Heart left ventricle (tissue), 16 donors: ENCODE results near the gene SLC38A11. TPM values are rescaled to one million over a fixed set of nuclear protein-coding genes. Genes with fewer than 3 reads are reported as not detected.

Experiments
- ATAC-seq, 4 donors: fragments of 200-7000 bp; cut with Tn5 transposase; one replicate each; pipeline ENCODE4 v1.9.1; 2020 to 2022; ENCODE audit warnings: moderate library complexity in 4 of 4, mild to moderate bottlenecking in 3 of 4, moderate number of reproducible peaks in 1 of 4
- DNase-seq, 5 donors: peaks; one replicate each; pipeline ENCODE4 v3.0.0-alpha.2; 2020
- H3K27ac ChIP-seq, 12 donors: fragments of 200-600 bp; sonication (generic) in 4 of 12; one replicate each; pipeline versions ENCODE4 v1.5.0 to v1.8.0; 2016 to 2022; ENCODE audit warnings: mild to moderate bottlenecking in 2 of 12
- H3K27me3 ChIP-seq, 9 donors: fragments of 200-600 bp; sonication (generic) in 2 of 9; one replicate each; pipeline versions ENCODE4 v1.5.1 to v1.8.0; 2016 to 2022; ENCODE audit warnings: mild to moderate bottlenecking in 3 of 9
- H3K36me3 ChIP-seq, 9 donors: fragments of 200-600 bp; sonication (generic) in 2 of 9; one replicate each; pipeline versions ENCODE4 v1.5.0 to v1.8.0; 2018 to 2022; ENCODE audit warnings: mild to moderate bottlenecking in 2 of 9
- H3K4me1 ChIP-seq, 12 donors: fragments of 200-600 bp; sonication (generic) in 4 of 12; one replicate each; pipeline versions ENCODE4 v1.5.0 to v1.8.0; 2016 to 2022; ENCODE audit warnings: mild to moderate bottlenecking in 3 of 12
- H3K4me3 ChIP-seq, 12 donors: fragments of 200-600 bp; sonication (generic) in 4 of 12; one replicate each; pipeline versions ENCODE4 v1.5.0 to v1.8.0; 2017 to 2022; ENCODE audit warnings: mild to moderate bottlenecking in 9 of 12, moderate library complexity in 4 of 12
- H3K9me3 ChIP-seq, 12 donors: fragments of 200-600 bp; sonication (generic) in 4 of 12; one replicate each; pipeline versions ENCODE4 v1.5.0 to v1.8.0; 2016 to 2022; ENCODE audit warnings: mild to moderate bottlenecking in 1 of 12
- POLR2A ChIP-seq, 2 donors: fragments of 450-650 bp; IDR thresholded peaks; one replicate each; pipeline ENCODE4 v1.6.1; 2017; ENCODE audit warnings: antibody characterized with exemption in 2 of 2, mild to moderate bottlenecking in 2 of 2, moderate library complexity in 2 of 2
- WGBS, 4 donors: extraction: QIAGEN DNeasy Blood & Tissue Kit in 2 of 4; methylation state at CpG; one replicate each; pipeline versions ENCODE4 v1.1.5 to v1.1.7; 2013 to 2018; 5-methylcytosine and 5-hydroxymethylcytosine counted together
- intact Hi-C, 10 donors: fragments of 100-400 bp; cut with DNase I; formaldehyde crosslinking; loops; one replicate each; pipeline versions ENCODE4 v1.11.1 to v1.14.2; 2022
- polyA plus RNA-seq, 2 donors: library from polyadenylated mRNA; stranded (reverse); fragments of 200-250 nt; gene quantifications; one replicate each; pipeline ENCODE4 v1.2.3, GENCODE V29; 2013
- total RNA-seq, 9 donors: library from RNA; depleted of rRNA in 2 of 9; stranded (reverse); fragments of >200 nt in 2 of 9; fragmentation: NEBNext Ultra II Directional in 3 of 9; extraction: Animal tissue kit (Norgen Biotek cat#: 25700) in 3 of 9; gene quantifications; one replicate each; pipeline versions ENCODE4 v1.1.0 to v1.2.4, GENCODE V29; 2016 to 2023
- TF ChIP-seq, protein P1 (sequence below), 12 donors: fragments of 200-600 bp; sonication (generic) in 4 of 12; IDR thresholded peaks; one replicate each; pipeline versions ENCODE4 v1.5.0 to v1.8.0; 2018 to 2022; ENCODE audit warnings: antibody characterized with exemption in 12 of 12, mild to moderate bottlenecking in 5 of 12
- donor health status: ischemic (EF 13 %, LVEDD 7.1; RV severe dilation, severe dysfunction).
- donor health status: healthy with polysubstance abuse.
- donor health status: DM: no; HTN: yes; CAD: no.
- donor health status: DM: no; HTN: no; CAD: no.
- donor health status: ischemic (EF 25% LVEDD 6.9; RV normal size, moderate dysfunction).
- donor health status: ischemic (EF 25% LVEDD 5.7; RV mildly dilated, moderate dysfunction).
- donor health status: healthy.
- donor health status: DM: yes; HTN: yes; CAD: no.
- donor health status: ischemic (EF 35%, LVEDD 5.7; RV mildly dilated, moderate dysfunction).
- donor health status: nonischemic (EF 11% LVEDD 7.7; RV severe dilation, severe dysfunction).
- donor health status: DM: yes; HTN: yes; CAD: no.
- donor health status: PGD.
- donor health status: ischemic (EF 29% LVEDD 5.4; RV normal size, mild dysfunction).
- donor health status: nonischemic (EF 23%, LVEDD 6.1; RV moderate dilation, normal function).

SLC38A11 gene
- total and polyA plus RNA-seq, 11 donors: 0.25 to 1.9 (median 0.55) TPM

GRCh38 chr2:164899121-164899520 lies 56.2 kb downstream of the SLC38A11 start:
- ATAC-seq (no peak), DNase-seq (no peak)
- Histone ChIP-seq H3K4me1 (peaks cover 0 to 12% (median 0%) of the 10 kb centered on the region in 12 donors), H3K27ac (no peak overlapping the region), H3K4me3 (no peak overlapping the region), H3K27me3 (no peaks in the 10 kb centered on the region), H3K9me3 (peaks cover 0 to 4% (median 0%) of the 10 kb centered on the region in 12 donors), H3K36me3 (no peaks in the 10 kb centered on the region)
- intact Hi-C loops: loop anchor here in 1 of 10 donors (5.0 kb wide), 1 partner anchor 42 kb away; no protein-coding TSS in a partner anchor
- no peak for TF ChIP-seq POLR2A (IDR thresholded peaks at IDR 0.05)
- TF ChIP-seq, protein P1, sequence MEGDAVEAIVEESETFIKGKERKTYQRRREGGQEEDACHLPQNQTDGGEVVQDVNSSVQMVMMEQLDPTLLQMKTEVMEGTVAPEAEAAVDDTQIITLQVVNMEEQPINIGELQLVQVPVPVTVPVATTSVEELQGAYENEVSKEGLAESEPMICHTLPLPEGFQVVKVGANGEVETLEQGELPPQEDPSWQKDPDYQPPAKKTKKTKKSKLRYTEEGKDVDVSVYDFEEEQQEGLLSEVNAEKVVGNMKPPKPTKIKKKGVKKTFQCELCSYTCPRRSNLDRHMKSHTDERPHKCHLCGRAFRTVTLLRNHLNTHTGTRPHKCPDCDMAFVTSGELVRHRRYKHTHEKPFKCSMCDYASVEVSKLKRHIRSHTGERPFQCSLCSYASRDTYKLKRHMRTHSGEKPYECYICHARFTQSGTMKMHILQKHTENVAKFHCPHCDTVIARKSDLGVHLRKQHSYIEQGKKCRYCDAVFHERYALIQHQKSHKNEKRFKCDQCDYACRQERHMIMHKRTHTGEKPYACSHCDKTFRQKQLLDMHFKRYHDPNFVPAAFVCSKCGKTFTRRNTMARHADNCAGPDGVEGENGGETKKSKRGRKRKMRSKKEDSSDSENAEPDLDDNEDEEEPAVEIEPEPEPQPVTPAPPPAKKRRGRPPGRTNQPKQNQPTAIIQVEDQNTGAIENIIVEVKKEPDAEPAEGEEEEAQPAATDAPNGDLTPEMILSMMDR (IDR thresholded peaks at IDR 0.05): no peak
- WGBS, 4 donors: 95 to 100% (median 99%) methylated on average over 1 of the region's 1 CpG

GRCh38 chr2:164898475-164898874 lies 56.9 kb downstream of the SLC38A11 start:
- WGBS, 4 donors: 13 to 23% (median 17%) methylated on average over 3 of the region's 3 CpGs

DNA sequence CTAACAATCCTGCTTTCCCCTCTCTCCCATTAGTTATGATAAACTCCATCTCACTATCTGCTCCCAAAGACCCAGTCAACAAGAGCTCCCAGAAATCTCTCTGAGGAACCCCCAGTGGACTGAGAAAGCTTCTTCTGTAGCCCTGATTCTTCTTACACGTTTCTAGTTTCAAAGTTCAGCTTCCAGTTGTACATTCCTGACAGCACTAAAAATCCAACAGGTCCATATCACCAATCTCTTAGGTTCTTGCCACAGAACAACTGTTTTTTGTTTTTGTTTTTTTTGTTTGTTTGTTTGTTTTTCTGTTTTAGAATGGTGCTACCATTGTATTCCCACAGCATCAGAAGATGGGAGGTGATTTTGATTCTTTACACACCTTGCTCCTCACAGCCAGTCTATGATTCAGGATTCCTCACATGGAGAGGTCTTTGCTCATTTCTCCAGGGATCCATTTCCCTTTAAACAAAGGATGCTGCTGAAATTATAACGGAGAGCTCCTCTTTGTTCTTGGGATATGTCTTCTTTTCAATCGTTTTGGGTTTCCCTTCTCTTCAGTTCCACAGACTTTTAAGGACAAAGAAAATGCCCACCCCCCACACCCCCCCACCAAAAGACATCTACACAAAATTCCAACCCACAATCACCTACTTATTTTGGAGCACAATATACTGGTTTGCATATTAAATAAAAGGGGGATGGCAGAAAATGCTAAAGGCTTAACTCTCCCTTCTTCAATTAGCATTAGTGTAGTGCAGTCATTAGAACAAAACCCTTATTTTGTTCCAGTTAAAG lies 57.7 kb downstream of the SLC38A11 start:
- Histone ChIP-seq H3K36me3 (no peaks in the 10 kb centered on the region), H3K27ac (no peak overlapping the region), H3K27me3 (no peaks in the 10 kb centered on the region), H3K4me1 (peaks cover 0 to 9% (median 0%) of the 10 kb centered on the region in 12 donors), H3K9me3 (peaks cover 0 to 4% (median 0%) of the 10 kb centered on the region in 12 donors), H3K4me3 (no peak overlapping the region)
- DNase-seq (no peak), ATAC-seq (no peak)
- TF ChIP-seq, protein P1 (IDR thresholded peaks at IDR 0.05): no peak
- no peak for TF ChIP-seq POLR2A (IDR thresholded peaks at IDR 0.05)
- 57 to 64% (median 62%) methylated on average over 3 of the region's 3 CpGs for WGBS, 4 donors
- intact Hi-C loops: loop anchor here in 1 of 10 donors (5.0 kb wide), 1 partner anchor 40 kb away; no protein-coding TSS in a partner anchor

More at GRCh38 chr2:164898475-164898874, 56.9 kb downstream of the SLC38A11 start:
- Histone ChIP-seq H3K27me3 (no peaks in the 10 kb centered on the region), H3K27ac (no peak overlapping the region), H3K4me3 (no peak overlapping the region), H3K9me3 (peaks cover 0 to 4% (median 0%) of the 10 kb centered on the region in 12 donors), H3K4me1 (peaks cover 0 to 9% (median 0%) of the 10 kb centered on the region in 12 donors), H3K36me3 (no peaks in the 10 kb centered on the region)
- DNase-seq (no peak), ATAC-seq (no peak)
- intact Hi-C loops: loop anchor here in 1 of 10 donors (5.0 kb wide), 1 partner anchor 41 kb away; no protein-coding TSS in a partner anchor
- TF ChIP-seq POLR2A (IDR thresholded peaks at IDR 0.05): no peak
- TF ChIP-seq, protein P1 (IDR thresholded peaks at IDR 0.05): no peak

GRCh38 chr2:164896634-164897355 lies 58.5 kb downstream of the SLC38A11 start:
- no peak for ATAC-seq
- intact Hi-C loops: loop anchor here in 1 of 10 donors (5.0 kb wide), 1 partner anchor 39 kb away; no protein-coding TSS in a partner anchor
- no peak for TF ChIP-seq POLR2A (IDR thresholded peaks at IDR 0.05)
- TF ChIP-seq, protein P1 (IDR thresholded peaks at IDR 0.05): no peak
- DNase-seq: no peak
- Histone ChIP-seq H3K4me1 (peaks cover 0 to 9% (median 0%) of the 10 kb centered on the region in 12 donors), H3K36me3 (no peaks in the 10 kb centered on the region), H3K4me3 (no peak overlapping the region), H3K27me3 (no peaks in the 10 kb centered on the region), H3K9me3 (peaks cover 0 to 4% (median 0%) of the 10 kb centered on the region in 12 donors), H3K27ac (no peak overlapping the region)
- 52 to 69% (median 54%) methylated on average over 2 to 3 of the region's 3 CpGs for WGBS, 4 donors
